WTC11 (cell line): Measurements from ENCODE around the gene ARHGAP10. TPM values are rescaled to one million over a fixed set of nuclear protein-coding genes. Genes with fewer than 3 reads are reported as not detected.

Experiments
- ATAC-seq: fragments of 200-7000 bp; cut with Tn5 transposase; 2 replicates; pipeline ENCODE4 v1.10.0; 2021; ENCODE audit warnings: mild to moderate bottlenecking, moderate library complexity
- CTCF ChIA-PET: fragments of 300-600 bp; sonication (Branson Sonifier 250); formaldehyde crosslinking; loops from one replicate; lab custom pipeline; 2021; ENCODE audit warnings: antibody characterized with exemption; lab: Charles Lee
- POLR2A ChIA-PET: fragments of 350-600 bp; sonication (Branson Sonifier 250); formaldehyde crosslinking; loops from one replicate; lab custom pipeline; 2021; ENCODE audit warnings: antibody characterized with exemption; lab: Charles Lee
- DNase-seq: peaks from one replicate; pipeline ENCODE4 v3.0.0; 2021; ENCODE audit warnings: low spot score
- H3K27ac Mint-ChIP-seq: 2 replicates; pipeline ENCODE4 v1.8.0; 2021; ENCODE audit warnings: mixed read lengths
- H3K27me3 Mint-ChIP-seq: 2 replicates; pipeline ENCODE4 v1.8.0; 2021; ENCODE audit warnings: low read depth, mild to moderate bottlenecking, moderate library complexity, mixed read lengths
- H3K36me3 Mint-ChIP-seq: 2 replicates; pipeline ENCODE4 v1.8.0; 2021; ENCODE audit warnings: mixed read lengths
- H3K4me1 Mint-ChIP-seq: 2 replicates; pipeline ENCODE4 v1.8.0; 2022; ENCODE audit warnings: mixed read lengths
- H3K4me3 Mint-ChIP-seq: 2 replicates; pipeline ENCODE4 v1.8.0; 2021; ENCODE audit warnings: mild to moderate bottlenecking, moderate library complexity, mixed read lengths
- H3K9me3 Mint-ChIP-seq: 2 replicates; pipeline ENCODE4 v1.8.0; 2021; ENCODE audit warnings: mixed read lengths
- AR ChIP-seq: fragments of 250-450 bp; sonication (Bioruptor Pico); IDR thresholded peaks from 2 replicates; pipeline ENCODE4 v1.9.0; 2021; ENCODE audit warnings: mild to moderate bottlenecking
- ATF1 ChIP-seq: sonication (generic); formaldehyde crosslinking; IDR thresholded peaks from 2 replicates; pipeline ENCODE4 v1.8.1; 2023; ENCODE audit warnings: mild to moderate bottlenecking, moderate library complexity, missing genetic modification reagents
- CDX4 ChIP-seq: fragments of 250-450 bp; sonication (Bioruptor Pico); IDR thresholded peaks from 2 replicates; pipeline ENCODE4 v1.9.0; 2021; ENCODE audit warnings: moderate library complexity, mild to moderate bottlenecking, inconsistent platforms, borderline replicate concordance
- ESRRA ChIP-seq: sonication (generic); formaldehyde crosslinking; IDR thresholded peaks from 2 replicates; pipeline ENCODE4 v1.8.1; 2022; ENCODE audit warnings: mild to moderate bottlenecking, missing genetic modification reagents, borderline replicate concordance
- ETV6 ChIP-seq: sonication (generic); formaldehyde crosslinking; IDR thresholded peaks from 2 replicates; pipeline ENCODE4 v1.8.1; 2022; ENCODE audit warnings: mild to moderate bottlenecking, missing genetic modification reagents
- FOXJ3 ChIP-seq: sonication (generic); formaldehyde crosslinking; IDR thresholded peaks from 2 replicates; pipeline ENCODE4 v1.9.0; 2021; ENCODE audit warnings: missing genetic modification reagents, mild to moderate bottlenecking, borderline replicate concordance
- GTF2I ChIP-seq: fragments of 250-450 bp; sonication (Bioruptor Pico); conservative IDR thresholded peaks from 2 replicates; pipeline ENCODE4 v1.4.0; 2021; ENCODE audit warnings: mild to moderate bottlenecking
- HMGA2 ChIP-seq: fragments of 250-450 bp; sonication (Bioruptor Pico); IDR thresholded peaks from 2 replicates; pipeline ENCODE4 v1.4.0; 2021; ENCODE audit warnings: mild to moderate bottlenecking, moderate library complexity
- JUN ChIP-seq: sonication (generic); formaldehyde crosslinking; IDR thresholded peaks from 2 replicates; pipeline ENCODE4 v1.8.0; 2023; ENCODE audit warnings: mild to moderate bottlenecking, missing genetic modification reagents
- KAT7 ChIP-seq: sonication (generic); formaldehyde crosslinking; IDR thresholded peaks from 2 replicates; pipeline ENCODE4 v1.8.1; 2023; ENCODE audit warnings: missing genetic modification reagents, mild to moderate bottlenecking, borderline replicate concordance
- MXD4 ChIP-seq: fragments of 250-450 bp; sonication (Bioruptor Pico); IDR thresholded peaks from 2 replicates; pipeline ENCODE4 v1.8.0; 2021; ENCODE audit warnings: mild to moderate bottlenecking, moderate library complexity, borderline replicate concordance
- NR2C2 ChIP-seq: sonication (generic); formaldehyde crosslinking; IDR thresholded peaks from 2 replicates; pipeline ENCODE4 v1.8.0; 2022; ENCODE audit warnings: mild to moderate bottlenecking, missing genetic modification reagents
- PRRX2 ChIP-seq: fragments of 250-450 bp; sonication (Bioruptor Pico); IDR thresholded peaks from 2 replicates; pipeline ENCODE4 v1.8.0; 2021; ENCODE audit warnings: mild to moderate bottlenecking
- SP1 ChIP-seq: sonication (generic); formaldehyde crosslinking; conservative IDR thresholded peaks from 2 replicates; pipeline ENCODE4 v1.8.1; 2022; ENCODE audit warnings: missing genetic modification reagents
- TEAD4 ChIP-seq: sonication (generic); formaldehyde crosslinking; IDR thresholded peaks from 2 replicates; pipeline ENCODE4 v1.8.0; 2022; ENCODE audit warnings: mild to moderate bottlenecking, missing genetic modification reagents
- ZBTB21 ChIP-seq: sonication (generic); formaldehyde crosslinking; IDR thresholded peaks from 2 replicates; pipeline ENCODE4 v1.8.1; 2023; ENCODE audit warnings: mild to moderate bottlenecking, missing genetic modification reagents, borderline replicate concordance
- ZNF138 ChIP-seq: sonication (generic); formaldehyde crosslinking; conservative IDR thresholded peaks from 2 replicates; pipeline ENCODE4 v1.8.1; 2022; ENCODE audit warnings: mild to moderate bottlenecking, moderate library complexity, missing genetic modification reagents
- ZNF317 ChIP-seq: sonication (generic); formaldehyde crosslinking; IDR thresholded peaks from 2 replicates; pipeline ENCODE4 v1.8.1; 2023; ENCODE audit warnings: low read depth, mild to moderate bottlenecking, moderate library complexity, missing genetic modification reagents, borderline replicate concordance
- ZNF416 ChIP-seq: fragments of 250-450 bp; sonication (Bioruptor Pico); IDR thresholded peaks from 2 replicates; pipeline ENCODE4 v1.9.0; 2021; ENCODE audit warnings: mild to moderate bottlenecking, inconsistent platforms
- ZNF671 ChIP-seq: fragments of 250-450 bp; sonication (Bioruptor Pico); IDR thresholded peaks from 2 replicates; pipeline ENCODE4 v1.8.0; 2021; ENCODE audit warnings: mild to moderate bottlenecking
- total RNA-seq: library from RNA; stranded (reverse); gene quantifications from 3 replicates; pipeline ENCODE4 v1.2.3, GENCODE V29; 2021
- TF ChIP-seq, protein P1 (sequence below): fragments of 250-450 bp; sonication (Bioruptor Pico); IDR thresholded peaks from 2 replicates; pipeline ENCODE4 v1.8.0; 2021; ENCODE audit warnings: mild to moderate bottlenecking
- TF ChIP-seq, protein P2 (sequence below): sonication (generic); formaldehyde crosslinking; IDR thresholded peaks from 2 replicates; pipeline ENCODE4 v1.8.1; 2023; ENCODE audit warnings: mild to moderate bottlenecking, moderate library complexity, missing genetic modification reagents
- TF ChIP-seq, protein P3 (sequence below): sonication (generic); formaldehyde crosslinking; IDR thresholded peaks from 2 replicates; pipeline ENCODE4 v1.8.0; 2022; ENCODE audit warnings: mild to moderate bottlenecking, missing genetic modification reagents
- TF ChIP-seq, protein P4 (sequence below): sonication (generic); formaldehyde crosslinking; conservative IDR thresholded peaks from 2 replicates; pipeline ENCODE4 v1.8.1; 2023; ENCODE audit warnings: mild to moderate bottlenecking, low read depth, missing genetic modification reagents, moderate library complexity

ARHGAP10 gene
- total RNA-seq, 1 experiment from 2014 or later = 9.6 TPM

GRCh38 chr4:147844781-147845180, 112.9 kb downstream of the ARHGAP10 start:
- peaks cover 3% of the 10 kb centered on the region for H3K9me3 Mint-ChIP-seq
- H3K4me3 Mint-ChIP-seq = no peak overlapping the region
- DNase-seq (no peak), ATAC-seq (no peak)
- POLR2A ChIA-PET = interaction anchor here (0.6 kb wide), 1 partner anchor 11 kb away, joined by 7 read pairs; no protein-coding TSS in a partner anchor
- no peak overlapping the region for H3K27ac Mint-ChIP-seq
- CTCF ChIA-PET = interaction anchor here (1.0 to 2.9 kb wide), 2 partner anchors 21 to 22 kb away, joined by 3 to 14 read pairs; no protein-coding TSS in a partner anchor
- no peaks in the 10 kb centered on the region for H3K27me3 Mint-ChIP-seq
- TF ChIP-seq ZNF416 (CRISPR knock-in tag) = no peak
- TF ChIP-seq AR = no peak
- TF ChIP-seq, protein P1, sequence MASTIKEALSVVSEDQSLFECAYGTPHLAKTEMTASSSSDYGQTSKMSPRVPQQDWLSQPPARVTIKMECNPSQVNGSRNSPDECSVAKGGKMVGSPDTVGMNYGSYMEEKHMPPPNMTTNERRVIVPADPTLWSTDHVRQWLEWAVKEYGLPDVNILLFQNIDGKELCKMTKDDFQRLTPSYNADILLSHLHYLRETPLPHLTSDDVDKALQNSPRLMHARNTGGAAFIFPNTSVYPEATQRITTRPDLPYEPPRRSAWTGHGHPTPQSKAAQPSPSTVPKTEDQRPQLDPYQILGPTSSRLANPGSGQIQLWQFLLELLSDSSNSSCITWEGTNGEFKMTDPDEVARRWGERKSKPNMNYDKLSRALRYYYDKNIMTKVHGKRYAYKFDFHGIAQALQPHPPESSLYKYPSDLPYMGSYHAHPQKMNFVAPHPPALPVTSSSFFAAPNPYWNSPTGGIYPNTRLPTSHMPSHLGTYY = no peak
- no peak for TF ChIP-seq ETV6 (CRISPR knock-in tag)
- TF ChIP-seq, protein P2, sequence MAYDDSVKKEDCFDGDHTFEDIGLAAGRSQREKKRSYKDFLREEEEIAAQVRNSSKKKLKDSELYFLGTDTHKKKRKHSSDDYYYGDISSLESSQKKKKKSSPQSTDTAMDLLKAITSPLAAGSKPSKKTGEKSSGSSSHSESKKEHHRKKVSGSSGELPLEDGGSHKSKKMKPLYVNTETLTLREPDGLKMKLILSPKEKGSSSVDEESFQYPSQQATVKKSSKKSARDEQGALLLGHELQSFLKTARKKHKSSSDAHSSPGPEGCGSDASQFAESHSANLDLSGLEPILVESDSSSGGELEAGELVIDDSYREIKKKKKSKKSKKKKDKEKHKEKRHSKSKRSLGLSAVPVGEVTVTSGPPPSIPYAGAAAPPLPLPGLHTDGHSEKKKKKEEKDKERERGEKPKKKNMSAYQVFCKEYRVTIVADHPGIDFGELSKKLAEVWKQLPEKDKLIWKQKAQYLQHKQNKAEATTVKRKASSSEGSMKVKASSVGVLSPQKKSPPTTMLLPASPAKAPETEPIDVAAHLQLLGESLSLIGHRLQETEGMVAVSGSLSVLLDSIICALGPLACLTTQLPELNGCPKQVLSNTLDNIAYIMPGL (CRISPR knock-in tag) = no peak
- no peak for TF ChIP-seq JUN
- no peak for TF ChIP-seq MXD4 (CRISPR knock-in tag)
- TF ChIP-seq CDX4 (CRISPR knock-in tag) = no peak
- no peak for TF ChIP-seq HMGA2 (CRISPR knock-in tag)
- TF ChIP-seq GTF2I = no peak
- no peak for TF ChIP-seq FOXJ3 (CRISPR knock-in tag)
- no peak for TF ChIP-seq ATF1 (CRISPR knock-in tag)
- TF ChIP-seq ZBTB21 (CRISPR knock-in tag) = no peak
- TF ChIP-seq NR2C2 (CRISPR knock-in tag) = no peak
- TF ChIP-seq ZNF317 (CRISPR knock-in tag) = no peak
- no peak for TF ChIP-seq PRRX2 (CRISPR knock-in tag)
- H3K36me3 Mint-ChIP-seq = peaks cover 2% of the 10 kb centered on the region
- H3K4me1 Mint-ChIP-seq = peaks cover 18% of the 10 kb centered on the region

- Mint-ChIP-seq H3K36me3 (peaks cover 10% of the 10 kb centered on the region), H3K27ac (no peak overlapping the region), H3K4me3 (no peak overlapping the region), H3K4me1 (peaks cover 11% of the 10 kb centered on the region), H3K27me3 (no peaks in the 10 kb centered on the region), H3K9me3 (peaks cover 10% of the 10 kb centered on the region)
- POLR2A ChIA-PET = no interaction called here
- ATAC-seq (0 out of 2 replicates have a peak, but pooled peaks have one; percentile 19), DNase-seq (no peak)
- CTCF ChIA-PET = interaction anchor here (2.9 kb wide), 1 partner anchor 21 kb away, joined by 14 read pairs; no protein-coding TSS in a partner anchor
- TF ChIP-seq TEAD4 (CRISPR knock-in tag) (no peak), JUN (no peak), SP1 (CRISPR knock-in tag) (no peak), ESRRA (no peak), ZNF671 (CRISPR knock-in tag) (no peak), KAT7 (CRISPR knock-in tag) (no peak), ZNF138 (no peak), ATF1 (CRISPR knock-in tag) (no peak)
- TF ChIP-seq, protein P3, sequence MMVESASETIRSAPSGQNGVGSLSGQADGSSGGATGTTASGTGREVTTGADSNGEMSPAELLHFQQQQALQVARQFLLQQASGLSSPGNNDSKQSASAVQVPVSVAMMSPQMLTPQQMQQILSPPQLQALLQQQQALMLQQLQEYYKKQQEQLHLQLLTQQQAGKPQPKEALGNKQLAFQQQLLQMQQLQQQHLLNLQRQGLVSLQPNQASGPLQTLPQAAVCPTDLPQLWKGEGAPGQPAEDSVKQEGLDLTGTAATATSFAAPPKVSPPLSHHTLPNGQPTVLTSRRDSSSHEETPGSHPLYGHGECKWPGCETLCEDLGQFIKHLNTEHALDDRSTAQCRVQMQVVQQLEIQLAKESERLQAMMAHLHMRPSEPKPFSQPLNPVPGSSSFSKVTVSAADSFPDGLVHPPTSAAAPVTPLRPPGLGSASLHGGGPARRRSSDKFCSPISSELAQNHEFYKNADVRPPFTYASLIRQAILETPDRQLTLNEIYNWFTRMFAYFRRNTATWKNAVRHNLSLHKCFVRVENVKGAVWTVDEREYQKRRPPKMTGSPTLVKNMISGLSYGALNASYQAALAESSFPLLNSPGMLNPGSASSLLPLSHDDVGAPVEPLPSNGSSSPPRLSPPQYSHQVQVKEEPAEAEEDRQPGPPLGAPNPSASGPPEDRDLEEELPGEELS (CRISPR knock-in tag) = no peak
- TF ChIP-seq, protein P4, sequence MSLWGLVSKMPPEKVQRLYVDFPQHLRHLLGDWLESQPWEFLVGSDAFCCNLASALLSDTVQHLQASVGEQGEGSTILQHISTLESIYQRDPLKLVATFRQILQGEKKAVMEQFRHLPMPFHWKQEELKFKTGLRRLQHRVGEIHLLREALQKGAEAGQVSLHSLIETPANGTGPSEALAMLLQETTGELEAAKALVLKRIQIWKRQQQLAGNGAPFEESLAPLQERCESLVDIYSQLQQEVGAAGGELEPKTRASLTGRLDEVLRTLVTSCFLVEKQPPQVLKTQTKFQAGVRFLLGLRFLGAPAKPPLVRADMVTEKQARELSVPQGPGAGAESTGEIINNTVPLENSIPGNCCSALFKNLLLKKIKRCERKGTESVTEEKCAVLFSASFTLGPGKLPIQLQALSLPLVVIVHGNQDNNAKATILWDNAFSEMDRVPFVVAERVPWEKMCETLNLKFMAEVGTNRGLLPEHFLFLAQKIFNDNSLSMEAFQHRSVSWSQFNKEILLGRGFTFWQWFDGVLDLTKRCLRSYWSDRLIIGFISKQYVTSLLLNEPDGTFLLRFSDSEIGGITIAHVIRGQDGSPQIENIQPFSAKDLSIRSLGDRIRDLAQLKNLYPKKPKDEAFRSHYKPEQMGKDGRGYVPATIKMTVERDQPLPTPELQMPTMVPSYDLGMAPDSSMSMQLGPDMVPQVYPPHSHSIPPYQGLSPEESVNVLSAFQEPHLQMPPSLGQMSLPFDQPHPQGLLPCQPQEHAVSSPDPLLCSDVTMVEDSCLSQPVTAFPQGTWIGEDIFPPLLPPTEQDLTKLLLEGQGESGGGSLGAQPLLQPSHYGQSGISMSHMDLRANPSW (CRISPR knock-in tag) = no peak
Observed at GRCh38 chr4:147846318-147847155, 114.6 kb downstream of the ARHGAP10 start.
